Common myeloid progenitor, CD34-positive (primary cell): ENCODE results near the gene SLC27A5.
A peak's percentile ranks its signal among the peaks of the same experiment; 100 is the strongest.

Source experiments
- CTCF ChIA-PET: fragments of 350-600 bp; sonication (Branson Sonifier 250); formaldehyde crosslinking; loops from one replicate; lab custom pipeline; 2021; ENCODE audit warnings: antibody characterized with exemption; lab: Charles Lee
- POLR2A ChIA-PET: fragments of 350-600 bp; sonication (Branson Sonifier 250); formaldehyde crosslinking; loops from one replicate; lab custom pipeline; 2021; ENCODE audit warnings: antibody characterized with exemption; lab: Charles Lee
- DNase-seq, 3 donors: peaks; one replicate each; pipeline versions ENCODE4 v3.0.0 to v3.0.0-alpha.2; 2013
- H3K27ac ChIP-seq, 2 experiments: 1 replicate in 1 of 2; 2 replicates in 1 of 2; pipeline ENCODE4 v1.7.0; 2013; ENCODE audit warnings: inconsistent platforms in 2 of 2, low read length in 2 of 2, mild to moderate bottlenecking in 2 of 2, low read depth in 1 of 2, moderate library complexity in 1 of 2; ENCODE audit not compliant: severe bottlenecking in 2 of 2, insufficient read depth in 1 of 2, poor library complexity in 1 of 2
- H3K27me3 ChIP-seq, 5 experiments: replicated peaks in 2 of 5; 1 replicate in 3 of 5; 2 replicates in 2 of 5; pipeline versions ENCODE4 v1.6.1 to v1.7.0; 2013; ENCODE audit warnings: low read length in 4 of 5, mild to moderate bottlenecking in 2 of 5, moderate library complexity in 2 of 5, inconsistent platforms in 1 of 5; ENCODE audit not compliant: insufficient read depth in 5 of 5, control insufficient read depth in 4 of 5
- H3K36me3 ChIP-seq, 4 experiments: 1 replicate in 2 of 4; 2 replicates in 2 of 4; pipeline versions ENCODE4 v1.6.1 to v1.7.0; 2013; ENCODE audit warnings: low read length in 3 of 4, control low read depth in 1 of 4, mild to moderate bottlenecking in 1 of 4; ENCODE audit not compliant: control insufficient read depth in 4 of 4, insufficient read depth in 4 of 4
- H3K4me1 ChIP-seq, 4 experiments: 1 replicate in 3 of 4; 2 replicates in 1 of 4; pipeline versions ENCODE4 v1.6.1 to v1.7.1; 2013; ENCODE audit warnings: low read length in 3 of 4, mild to moderate bottlenecking in 3 of 4, control low read depth in 1 of 4, inconsistent platforms in 1 of 4, moderate library complexity in 1 of 4; ENCODE audit not compliant: control insufficient read depth in 4 of 4, insufficient read depth in 4 of 4; ENCODE audit errors: control extremely low read depth in 1 of 4
- H3K4me3 ChIP-seq, 7 experiments: 1 replicate in 4 of 7; 2 replicates in 3 of 7; pipeline versions ENCODE4 v1.5.1 to v1.7.0; 2013; ENCODE audit warnings: mild to moderate bottlenecking in 7 of 7, low read length in 6 of 7, moderate library complexity in 6 of 7, inconsistent platforms in 2 of 7, low read depth in 2 of 7, control low read depth in 1 of 7; ENCODE audit not compliant: insufficient read depth in 4 of 7, control insufficient read depth in 1 of 7; ENCODE audit errors: extremely low read depth in 1 of 7
- H3K9me3 ChIP-seq, 5 experiments: 1 replicate in 4 of 5; 2 replicates in 1 of 5; pipeline versions ENCODE4 v1.6.1 to v1.7.1; 2013; ENCODE audit warnings: low read length in 4 of 5, mild to moderate bottlenecking in 2 of 5, inconsistent platforms in 1 of 5, low read depth in 1 of 5, moderate library complexity in 1 of 5; ENCODE audit not compliant: control insufficient read depth in 4 of 5, insufficient read depth in 2 of 5; ENCODE audit errors: control extremely low read depth in 1 of 5
- WGBS: methylation state at CpG from one replicate; pipeline ENCODE4 v1.1.5; 2013; ENCODE audit not compliant: insufficient coverage; 5-methylcytosine and 5-hydroxymethylcytosine counted together

Gene SLC27A5

DNA sequence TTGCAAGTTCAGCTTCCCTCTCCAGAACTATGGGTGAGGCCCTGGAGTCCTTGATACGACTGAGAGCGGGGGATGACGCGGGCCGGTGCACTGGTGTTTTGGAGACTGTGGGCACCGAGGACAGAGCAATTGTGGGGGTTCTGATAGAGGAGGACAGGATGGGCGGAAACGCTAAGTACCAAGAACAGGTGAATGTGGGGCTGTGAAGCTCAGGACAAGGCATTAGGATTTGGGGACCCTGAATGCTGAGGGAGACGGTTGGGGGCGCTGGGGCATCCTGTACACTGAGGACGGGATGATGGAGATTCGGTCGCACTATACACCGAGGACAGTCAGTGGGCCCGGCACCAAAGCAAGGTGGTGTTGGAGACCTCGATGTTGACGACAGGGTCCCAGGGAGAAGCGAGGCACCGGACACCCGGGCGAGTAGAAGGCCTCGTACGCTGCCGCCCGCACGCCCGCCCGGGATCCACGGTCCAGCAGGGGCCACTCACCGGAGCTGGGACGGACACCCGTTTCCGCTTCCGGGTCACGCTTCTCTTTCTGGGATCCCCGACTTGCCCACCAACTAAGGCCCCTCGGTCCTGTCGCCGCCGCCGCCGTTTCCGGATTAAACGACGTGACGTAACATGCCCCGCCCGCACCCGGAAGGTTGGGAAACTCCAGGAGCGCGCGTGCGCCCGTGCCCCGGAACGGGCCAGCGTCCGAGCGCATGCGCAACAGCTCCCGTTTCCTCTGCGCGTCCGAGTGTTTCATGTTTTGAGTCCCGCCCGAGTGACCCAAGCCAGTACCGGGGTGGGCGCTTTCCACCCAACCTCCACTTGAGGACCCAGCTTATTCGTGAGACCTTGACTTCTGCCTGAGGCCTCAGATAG is 42.9 kb upstream of the SLC27A5 start, which contains the start of gene CHMP2A:
TSS of gene CHMP2A (minus strand) at position 612 of the 875 bp plus-strand sequence. CDS start 893 bp downstream, outside the sequence.
- peak; percentile 94 to 96 (median 95) for DNase-seq
- Histone ChIP-seq H3K9me3 (no peaks in the 10 kb centered on the region), H3K4me3 (peak within 1 kb of the TSS; percentile 52 to 88 (median 78)), H3K36me3 (peaks cover 4 to 50% (median 37%) of the 10 kb centered on the region in 4 experiments), H3K4me1 (peaks cover 2 to 50% (median 47%) of the 10 kb centered on the region in 4 experiments), H3K27ac (peak within 1 kb of the TSS; percentile 93 to 97), H3K27me3 (no peaks in the 10 kb centered on the region)
- under 1% methylated on average over 67 of the region's 69 CpGs for WGBS
- ChIA-PET CTCF (interaction anchor here (1.1 to 3.8 kb wide), 10 partner anchors 10 to 55 kb away, joined by 3 to 33 read pairs (median 4); partner anchors contain the start of genes TRIM28 and ZBTB45), POLR2A (interaction anchor here (0.6 to 2.6 kb wide), 5 partner anchors 10 to 115 kb away, joined by 3 to 24 read pairs (median 4); partner anchors contain the start of genes TRIM28, ZBTB45 and ZNF132)

DNA sequence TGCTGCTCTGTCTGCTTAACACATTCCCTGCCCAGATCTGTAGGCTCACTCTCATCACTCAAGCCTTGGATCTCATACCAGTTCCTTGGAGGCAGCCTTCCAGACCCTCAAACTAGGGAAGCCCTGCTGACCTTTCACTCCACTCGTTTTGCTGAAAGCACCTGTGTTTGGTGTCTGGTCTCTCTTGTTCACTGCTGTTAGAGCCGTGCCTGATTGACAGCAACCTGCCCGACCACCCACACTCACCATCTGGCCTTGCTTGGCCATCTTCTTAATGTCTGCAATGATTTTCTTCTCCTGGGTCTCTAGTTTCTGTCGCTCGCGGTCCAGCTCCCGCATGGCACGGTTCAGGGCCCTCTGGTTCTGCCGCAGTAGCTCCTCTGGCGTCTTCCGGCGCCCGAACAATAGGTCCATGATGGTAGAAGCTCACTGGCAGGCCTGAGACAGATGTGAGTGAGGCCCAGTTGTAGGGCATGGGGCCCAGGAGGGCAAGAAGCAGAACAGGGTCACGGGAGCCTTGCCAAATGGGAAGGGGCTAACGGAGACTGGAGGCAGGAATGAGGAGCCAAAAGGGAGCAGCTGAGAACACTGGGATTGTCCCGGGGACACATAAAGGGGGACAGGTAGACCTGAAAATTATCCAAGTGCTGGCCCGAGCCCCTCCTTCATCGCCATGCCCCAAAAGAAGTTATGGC is 42.2 kb upstream of the SLC27A5 start:
- no peak for DNase-seq
- H3K4me1 ChIP-seq, result peaks cover 2 to 42% (median 40%) of the 10 kb centered on the region in 4 experiments
- H3K4me3 ChIP-seq, result peak overlapping the region; percentile 52 to 88 (median 78)
- no peaks in the 10 kb centered on the region for H3K27me3 ChIP-seq
- ChIA-PET CTCF (interaction anchor here (1.3 to 3.8 kb wide), 8 partner anchors 9 to 54 kb away, joined by 3 to 33 read pairs (median 5); partner anchors contain the start of genes TRIM28 and ZBTB45), POLR2A (interaction anchor here (1.2 to 2.6 kb wide), 3 partner anchors 10 to 114 kb away, joined by 4 to 24 read pairs (median 18); partner anchors contain the start of genes TRIM28, ZBTB45 and ZNF132)
- no peaks in the 10 kb centered on the region for H3K9me3 ChIP-seq
- H3K27ac ChIP-seq, result peak overlapping the region; percentile 89 to 97
- peaks cover 8 to 58% (median 45%) of the 10 kb centered on the region in 4 experiments for H3K36me3 ChIP-seq
- 58% methylated on average over 18 of the region's 18 CpGs for WGBS

DNA sequence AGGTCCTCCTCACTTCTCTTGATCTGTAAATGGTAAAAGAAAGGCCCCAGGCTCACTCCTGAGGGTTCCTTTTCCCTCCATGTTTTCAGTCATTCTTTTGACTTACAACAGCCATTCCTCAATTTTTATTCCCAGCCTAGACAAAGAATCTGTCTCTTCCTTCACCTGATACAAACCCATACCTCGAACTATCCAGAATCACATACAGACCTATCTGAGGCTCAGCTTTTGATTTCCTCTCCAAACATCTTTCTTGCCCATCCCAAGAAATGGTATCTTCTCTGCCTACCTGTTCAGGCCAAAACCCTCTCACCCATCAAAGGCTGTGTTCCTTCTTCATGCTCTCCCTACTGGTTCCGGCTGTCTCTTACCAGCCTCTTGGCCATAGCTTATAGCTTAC is 40.9 kb upstream of the SLC27A5 start:
- Histone ChIP-seq H3K9me3 (no peaks in the 10 kb centered on the region), H3K27me3 (no peaks in the 10 kb centered on the region), H3K4me3 (no peak overlapping the region), H3K27ac (peak overlapping the region in 1 of 2 experiments; percentile 27), H3K36me3 (peaks cover 16 to 70% (median 58%) of the 10 kb centered on the region in 4 experiments), H3K4me1 (peaks cover 2 to 39% (median 39%) of the 10 kb centered on the region in 4 experiments)
- 93% methylated on average over 1 of the region's 2 CpGs for WGBS
- CTCF ChIA-PET, result interaction anchor here (1.3 to 3.8 kb wide), 5 partner anchors 8 to 38 kb away, joined by 5 to 33 read pairs (median 14); partner anchors contain the start of genes TRIM28 and ZBTB45
- POLR2A ChIA-PET, result interaction anchor here (0.7 kb wide), 1 partner anchor 8 kb away, joined by 3 read pairs; no protein-coding TSS in a partner anchor
- no peak for DNase-seq

DNA sequence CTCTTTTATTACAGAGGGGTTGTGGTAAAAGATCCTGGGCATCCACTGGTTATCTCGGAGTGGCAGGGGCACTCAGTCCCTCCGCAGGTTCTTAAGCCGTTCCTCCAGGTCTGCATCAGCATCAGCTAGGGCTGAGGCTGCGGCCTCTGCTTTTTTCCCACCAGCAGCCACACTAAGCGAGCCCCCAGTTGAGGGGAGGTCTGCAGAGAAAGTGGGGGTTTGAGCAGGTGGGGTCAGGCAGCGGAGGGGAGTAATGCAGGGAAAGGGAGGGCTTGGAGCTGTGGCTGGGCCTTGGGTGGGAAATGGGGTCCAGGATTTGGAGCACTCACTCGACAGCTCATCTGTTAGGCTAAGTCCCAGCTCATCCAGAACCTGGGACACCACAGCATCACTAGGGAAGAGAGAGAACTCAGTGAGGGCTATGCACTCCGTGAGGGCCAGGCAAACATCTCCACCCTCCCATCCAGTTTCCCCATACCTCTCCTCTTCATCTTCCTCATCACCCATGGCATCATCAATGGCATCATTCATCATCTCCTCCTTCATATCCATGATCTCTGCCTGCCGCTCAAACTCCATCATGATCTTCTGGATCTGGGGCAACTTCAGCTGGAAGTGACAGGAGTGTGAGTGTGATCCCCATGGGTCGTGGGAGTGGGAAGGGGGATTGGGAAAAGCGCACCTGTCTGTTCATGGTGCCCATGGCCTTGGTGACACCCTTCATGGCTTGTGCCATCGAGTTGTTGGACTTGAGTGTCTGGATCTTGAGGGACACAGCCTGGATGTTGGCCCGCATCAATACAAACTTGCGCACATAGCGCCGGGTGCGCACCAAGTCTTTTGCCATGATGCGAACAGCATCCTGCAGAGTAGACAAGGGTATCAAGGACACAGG is 40.0 kb upstream of the SLC27A5 start:
- peaks cover 20 to 75% (median 65%) of the 10 kb centered on the region in 4 experiments for H3K36me3 ChIP-seq
- ChIA-PET POLR2A (no interaction called here), CTCF (interaction anchor here (0.8 to 3.8 kb wide), 3 partner anchors 28 to 32 kb away, joined by 3 to 22 read pairs (median 14); partner anchors contain the start of gene ZBTB45)
- H3K4me1 ChIP-seq, result peaks cover 2 to 35% (median 33%) of the 10 kb centered on the region in 4 experiments
- no peak overlapping the region for H3K4me3 ChIP-seq
- no peaks in the 10 kb centered on the region for H3K27me3 ChIP-seq
- no peak overlapping the region for H3K27ac ChIP-seq
- no peak for DNase-seq
- H3K9me3 ChIP-seq, result no peaks in the 10 kb centered on the region
- WGBS, result 96% methylated on average over 15 of the region's 18 CpGs

DNA sequence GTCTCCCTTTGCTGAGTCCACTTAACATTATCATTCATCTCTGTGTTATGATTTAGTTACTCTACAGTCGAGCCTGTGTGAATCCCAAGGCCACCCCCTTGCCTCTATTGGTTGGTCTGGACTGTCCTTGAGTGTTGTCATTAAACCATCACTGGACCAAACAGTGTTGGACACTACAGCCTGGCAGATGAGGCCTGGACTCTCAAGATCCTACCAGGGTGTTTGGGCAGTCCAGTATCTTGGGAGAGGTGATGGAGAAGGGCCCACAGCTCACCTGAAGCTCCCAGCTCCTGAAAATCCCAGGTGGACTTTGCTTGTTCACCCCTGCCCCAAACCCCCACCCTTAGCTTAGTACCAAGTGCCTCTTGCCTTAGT is 39.3 kb upstream of the SLC27A5 start:
- no peak overlapping the region for H3K4me3 ChIP-seq
- peaks cover 7 to 35% (median 32%) of the 10 kb centered on the region in 4 experiments for H3K4me1 ChIP-seq
- ChIA-PET POLR2A (no interaction called here), CTCF (interaction anchor here (0.8 to 3.3 kb wide), 2 partner anchors 29 to 32 kb away, joined by 3 to 14 read pairs; partner anchors contain the start of gene ZBTB45)
- no peaks in the 10 kb centered on the region for H3K9me3 ChIP-seq
- WGBS, result 80% methylated on average over 1 of the region's 1 CpG
- no peaks in the 10 kb centered on the region for H3K27me3 ChIP-seq
- no peak overlapping the region for H3K27ac ChIP-seq
- peaks cover 20 to 75% (median 65%) of the 10 kb centered on the region in 4 experiments for H3K36me3 ChIP-seq
- no peak for DNase-seq
